ENCODE results near the gene CRCP. TPM values are rescaled to one million over a fixed set of nuclear protein-coding genes. Genes with fewer than 3 reads are reported as not detected.
"Not testable (repeated sequence)": the region's sequence is repeated elsewhere in the genome, so short reads cannot be mapped to it uniquely, and the experiment has no call there.

The CRCP gene
- total RNA-seq (ENCODE audit: low replicate concordance), result 28.6 and 29.0 TPM in 2 replicates
- long read RNA-seq, transcript CRCP-203 (6 exons, 3,009 nt), result major isoform, 15 of 21 reads
- long read RNA-seq, partial matches to known transcripts, result 0 of 21 reads
- long read RNA-seq, other reads (novel, unspliced or antisense), result 5 of 21 reads

DNA sequence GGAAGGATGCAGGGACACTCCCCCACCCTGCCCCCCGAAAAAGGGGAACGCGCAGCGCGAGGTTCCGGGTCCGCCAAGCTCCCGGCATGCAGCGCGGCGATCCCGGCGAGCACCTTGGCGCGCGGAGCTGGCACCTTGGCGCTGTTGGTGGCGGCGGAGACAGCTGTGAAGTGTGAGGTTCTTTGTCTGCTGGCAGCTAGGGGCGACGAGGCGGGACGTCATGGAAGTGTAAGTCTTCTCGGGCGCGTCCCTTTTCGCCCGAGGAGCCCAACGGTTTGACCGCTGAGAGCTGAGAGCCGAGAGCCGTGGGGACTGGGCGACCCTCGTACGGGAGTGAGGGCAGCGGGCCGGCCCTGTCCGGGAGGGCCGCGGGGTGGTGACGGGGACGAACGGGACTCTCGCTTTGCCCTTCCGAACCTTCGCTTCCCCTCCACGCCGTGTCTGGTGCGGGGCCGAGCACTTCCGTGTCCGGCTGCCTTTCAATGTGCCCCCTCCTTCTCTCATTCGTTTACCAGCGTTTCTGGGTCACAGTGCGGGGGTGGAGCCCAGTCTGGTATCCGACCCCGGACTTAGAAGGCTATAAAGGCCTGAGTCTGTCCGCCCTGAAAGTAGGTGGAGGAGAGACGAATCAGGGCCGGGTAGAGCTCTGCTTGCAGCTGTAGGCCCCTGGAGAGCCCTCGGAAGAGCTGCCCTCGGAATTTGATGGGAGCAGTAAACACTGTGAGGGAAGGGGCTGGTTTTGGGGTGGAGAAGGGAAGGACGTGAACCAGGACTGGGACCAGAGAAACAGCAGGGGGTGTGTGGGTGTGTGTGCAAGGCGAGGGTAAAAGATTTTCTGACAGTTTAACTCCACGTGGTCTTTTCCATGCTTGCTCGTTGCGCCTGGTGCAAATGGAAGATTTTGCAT, at the start of gene CRCP:
CRCP (plus strand) TSS at position 105 of the 907 bp plus-strand sequence; CDS start at position 221, 116 bp downstream.
- peak; percentile 83 for DNase-seq (ENCODE audit: extremely low spot score, unreplicated experiment)
- TF ChIP-seq, protein P1, sequence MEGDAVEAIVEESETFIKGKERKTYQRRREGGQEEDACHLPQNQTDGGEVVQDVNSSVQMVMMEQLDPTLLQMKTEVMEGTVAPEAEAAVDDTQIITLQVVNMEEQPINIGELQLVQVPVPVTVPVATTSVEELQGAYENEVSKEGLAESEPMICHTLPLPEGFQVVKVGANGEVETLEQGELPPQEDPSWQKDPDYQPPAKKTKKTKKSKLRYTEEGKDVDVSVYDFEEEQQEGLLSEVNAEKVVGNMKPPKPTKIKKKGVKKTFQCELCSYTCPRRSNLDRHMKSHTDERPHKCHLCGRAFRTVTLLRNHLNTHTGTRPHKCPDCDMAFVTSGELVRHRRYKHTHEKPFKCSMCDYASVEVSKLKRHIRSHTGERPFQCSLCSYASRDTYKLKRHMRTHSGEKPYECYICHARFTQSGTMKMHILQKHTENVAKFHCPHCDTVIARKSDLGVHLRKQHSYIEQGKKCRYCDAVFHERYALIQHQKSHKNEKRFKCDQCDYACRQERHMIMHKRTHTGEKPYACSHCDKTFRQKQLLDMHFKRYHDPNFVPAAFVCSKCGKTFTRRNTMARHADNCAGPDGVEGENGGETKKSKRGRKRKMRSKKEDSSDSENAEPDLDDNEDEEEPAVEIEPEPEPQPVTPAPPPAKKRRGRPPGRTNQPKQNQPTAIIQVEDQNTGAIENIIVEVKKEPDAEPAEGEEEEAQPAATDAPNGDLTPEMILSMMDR (conservative IDR thresholded peaks at IDR 0.05), result peak; percentile 27
- Mint-ChIP-seq H3K4me1 (ENCODE audit: unreplicated experiment) (peaks cover 30% of the 10 kb centered on the region), H3K9me3 (no peaks in the 10 kb centered on the region), H3K27me3 (no peaks in the 10 kb centered on the region), H3K36me3 (peaks cover 23% of the 10 kb centered on the region), H3K4me3 (peak within 1 kb of the TSS; percentile 97), H3K27ac (peak within 1 kb of the TSS; percentile 92)

DNA sequence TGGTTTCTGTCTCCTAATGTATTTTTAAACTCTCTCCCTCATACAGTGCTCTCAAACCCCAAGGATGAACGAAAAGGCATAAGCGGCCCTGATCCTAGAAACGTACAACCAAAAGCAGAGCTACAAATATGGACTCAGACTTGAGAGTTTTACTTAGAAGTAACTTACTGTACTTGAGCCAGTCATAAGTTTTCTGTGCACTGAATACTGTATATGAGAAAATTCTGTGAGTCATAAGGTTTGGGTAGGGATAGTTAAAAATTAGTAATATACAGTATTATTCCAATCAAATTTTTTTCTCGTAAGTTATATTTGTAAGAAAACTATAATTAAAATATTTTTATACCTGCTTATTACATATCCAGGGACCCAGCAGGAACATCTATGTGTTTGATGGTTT, 44.9 kb upstream of the CRCP start:
- DNase-seq (ENCODE audit: extremely low spot score, unreplicated experiment), result no peak
- H3K36me3 Mint-ChIP-seq, result no peaks in the 10 kb centered on the region
- peaks cover 7% of the 10 kb centered on the region for H3K9me3 Mint-ChIP-seq
- TF ChIP-seq, protein P1 (conservative IDR thresholded peaks at IDR 0.05), result no peak
- H3K27me3 Mint-ChIP-seq, result no peaks in the 10 kb centered on the region
- H3K27ac Mint-ChIP-seq, result no peak overlapping the region
- no peaks in the 10 kb centered on the region for H3K4me1 Mint-ChIP-seq (ENCODE audit: unreplicated experiment)
- no peak overlapping the region for H3K4me3 Mint-ChIP-seq

DNA sequence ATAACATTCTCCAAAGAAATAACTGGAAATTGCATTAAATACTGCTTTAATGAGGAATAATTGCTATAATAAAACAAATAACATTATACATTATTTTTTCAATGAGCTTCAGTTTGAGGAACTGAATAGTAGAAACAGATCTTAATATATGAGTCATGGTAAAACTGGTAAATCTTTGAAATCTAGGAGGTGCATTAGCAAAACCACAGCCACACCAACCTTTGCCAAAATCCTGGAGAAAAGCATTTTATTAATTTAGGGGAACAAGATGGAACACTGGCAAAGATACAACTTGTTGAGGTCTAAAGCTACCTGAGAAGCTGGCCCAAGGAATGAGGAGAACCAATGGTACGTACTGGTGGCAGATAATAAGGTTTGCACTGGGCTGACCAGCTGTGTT, 44.4 kb upstream of the CRCP start:
- TF ChIP-seq, protein P1 (conservative IDR thresholded peaks at IDR 0.05), result no peak
- no peaks in the 10 kb centered on the region for H3K36me3 Mint-ChIP-seq
- no peaks in the 10 kb centered on the region for H3K27me3 Mint-ChIP-seq
- no peak for DNase-seq (ENCODE audit: extremely low spot score, unreplicated experiment)
- H3K27ac Mint-ChIP-seq, result no peak overlapping the region
- no peak overlapping the region for H3K4me3 Mint-ChIP-seq
- H3K9me3 Mint-ChIP-seq, result peaks cover 7% of the 10 kb centered on the region
- H3K4me1 Mint-ChIP-seq (ENCODE audit: unreplicated experiment), result no peaks in the 10 kb centered on the region

DNA sequence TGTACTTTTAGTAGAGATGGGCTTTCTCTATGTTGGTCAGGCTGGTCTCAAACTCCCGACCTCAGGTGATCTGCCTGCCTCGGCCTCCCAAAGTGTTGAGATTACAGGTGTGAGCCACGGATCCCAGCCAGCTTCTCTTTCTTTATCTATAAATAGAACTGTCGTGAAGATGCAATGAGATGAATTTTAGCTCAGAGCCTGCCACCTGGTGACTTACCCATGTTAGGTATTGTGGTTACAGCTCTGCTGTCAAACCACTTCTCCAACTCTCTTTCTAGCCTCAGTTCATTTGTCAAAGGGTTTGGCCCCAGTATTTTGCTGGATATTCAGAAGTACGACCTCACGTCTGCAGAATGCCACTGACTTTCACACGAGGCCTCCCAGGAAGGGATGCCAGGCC, 42.4 kb upstream of the CRCP start:
- not testable (repeated sequence) for H3K27ac Mint-ChIP-seq; H3K4me1 Mint-ChIP-seq (ENCODE audit: unreplicated experiment); H3K27me3 Mint-ChIP-seq; DNase-seq (ENCODE audit: extremely low spot score, unreplicated experiment); H3K9me3 Mint-ChIP-seq; H3K4me3 Mint-ChIP-seq; H3K36me3 Mint-ChIP-seq

DNA sequence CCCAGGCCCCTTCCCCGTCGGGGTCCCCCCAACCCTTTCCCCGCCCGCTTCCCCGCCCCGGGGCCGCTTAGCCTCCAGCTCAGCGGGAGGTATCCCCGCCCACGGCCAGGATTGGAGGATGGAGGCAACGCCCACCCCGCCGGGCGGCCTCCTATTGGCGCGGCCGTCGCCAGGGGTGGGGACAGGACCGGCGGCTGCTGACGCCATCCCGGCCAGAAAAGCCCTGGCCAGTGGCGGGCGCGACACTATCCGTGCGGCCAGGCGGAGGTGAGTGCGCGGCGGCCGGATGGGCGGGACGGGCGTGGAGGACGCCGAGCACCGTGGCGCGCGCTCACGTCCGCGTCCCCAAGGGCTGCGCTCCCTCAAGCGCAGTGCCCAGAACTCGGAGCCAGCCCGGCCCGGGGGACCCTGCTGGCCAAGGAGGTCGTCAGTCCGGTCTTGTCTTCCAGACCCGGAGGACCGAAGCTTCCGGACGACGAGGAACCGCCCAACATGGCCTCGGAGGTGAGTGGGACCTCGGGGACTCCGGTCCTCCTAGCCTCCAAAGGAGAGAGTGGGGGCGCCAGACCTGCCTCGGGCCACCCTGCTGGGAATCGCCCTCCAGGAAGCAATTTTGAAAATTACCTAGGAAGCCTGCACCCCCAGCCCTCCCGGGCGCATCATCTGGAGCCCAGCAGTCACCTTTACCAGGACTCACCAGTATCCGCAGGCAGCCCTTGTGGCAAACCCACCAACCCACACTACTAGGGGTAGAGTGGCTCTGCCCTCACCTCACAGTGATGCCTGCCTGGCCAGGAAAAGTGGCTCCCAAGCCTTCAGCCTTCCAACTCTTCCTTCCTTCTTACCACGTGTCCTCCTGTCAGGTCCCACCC, 38.8 kb upstream of the CRCP start, which contains the start of gene ASL:
ASL (plus strand) TSS at position 230 of the 872 bp plus-strand sequence; CDS start at position 493, 263 bp downstream.
- Mint-ChIP-seq H3K4me3 (peak within 1 kb of the TSS; percentile 91), H3K27ac (peak within 1 kb of the TSS; percentile 88), H3K9me3 (no peaks in the 10 kb centered on the region), H3K4me1 (ENCODE audit: unreplicated experiment) (peaks cover 8% of the 10 kb centered on the region), H3K36me3 (no peaks in the 10 kb centered on the region), H3K27me3 (no peaks in the 10 kb centered on the region)
- TF ChIP-seq, protein P1 (conservative IDR thresholded peaks at IDR 0.05), result peak; percentile 20
- DNase-seq (ENCODE audit: extremely low spot score, unreplicated experiment), result peak; percentile 95

All from type B pancreatic cell (in vitro differentiated cells).